ENCODE results near the gene DDAH2. TPM values are rescaled to one million over a fixed set of nuclear protein-coding genes. Genes with fewer than 3 reads are reported as not detected.
A peak's percentile ranks its signal among the peaks of the same experiment; 100 is the strongest.

Gene DDAH2
- total RNA-seq, 1 donor from 2014 or later = 266 TPM

DNA sequence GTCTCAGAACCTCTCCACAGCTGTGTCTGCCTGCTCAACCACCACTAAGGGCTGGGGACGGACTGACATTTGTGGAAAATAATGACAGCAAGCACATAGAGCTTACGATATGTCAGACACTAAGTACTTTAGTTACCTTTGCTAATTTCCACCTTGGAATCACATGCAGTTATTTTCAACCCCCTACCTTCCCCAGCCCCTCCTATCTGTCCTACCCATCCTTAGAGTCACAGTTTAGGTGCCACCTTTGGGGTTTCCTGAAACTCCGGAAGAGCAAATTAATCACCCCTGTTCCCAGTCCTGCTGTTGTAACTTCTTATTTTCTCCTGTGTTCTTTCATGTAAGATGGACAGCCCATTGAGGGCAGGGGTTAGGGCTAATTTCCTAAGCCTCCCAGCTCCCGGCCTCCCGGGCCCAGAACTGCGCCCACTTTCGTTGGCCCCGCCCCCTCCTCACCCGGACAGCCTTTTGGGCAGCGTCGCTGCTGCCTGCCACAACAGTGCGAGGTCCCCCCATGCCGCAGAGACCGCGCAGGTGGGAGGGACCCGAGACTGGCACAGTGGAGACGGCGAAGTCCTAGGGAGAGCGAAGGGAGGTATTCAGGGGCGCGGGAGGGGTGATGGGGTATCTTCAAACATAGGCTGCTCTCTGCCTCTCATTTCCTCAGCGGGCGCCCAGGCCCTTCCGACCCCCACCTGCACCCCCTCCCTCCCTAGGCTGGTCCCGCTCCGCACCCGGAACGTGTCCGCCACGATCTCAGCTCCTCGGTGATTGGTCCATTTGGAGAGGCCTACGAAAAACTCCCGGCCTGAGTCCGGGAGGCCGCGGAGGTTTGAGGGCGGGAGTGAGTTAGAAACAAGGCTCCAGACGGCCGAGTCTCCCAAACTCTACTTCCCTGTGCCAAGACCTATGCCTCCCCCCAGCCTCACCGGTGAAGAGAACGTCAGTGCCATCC lies 1.1 kb downstream of the DDAH2 start:
- TF ChIP-seq, protein P1, sequence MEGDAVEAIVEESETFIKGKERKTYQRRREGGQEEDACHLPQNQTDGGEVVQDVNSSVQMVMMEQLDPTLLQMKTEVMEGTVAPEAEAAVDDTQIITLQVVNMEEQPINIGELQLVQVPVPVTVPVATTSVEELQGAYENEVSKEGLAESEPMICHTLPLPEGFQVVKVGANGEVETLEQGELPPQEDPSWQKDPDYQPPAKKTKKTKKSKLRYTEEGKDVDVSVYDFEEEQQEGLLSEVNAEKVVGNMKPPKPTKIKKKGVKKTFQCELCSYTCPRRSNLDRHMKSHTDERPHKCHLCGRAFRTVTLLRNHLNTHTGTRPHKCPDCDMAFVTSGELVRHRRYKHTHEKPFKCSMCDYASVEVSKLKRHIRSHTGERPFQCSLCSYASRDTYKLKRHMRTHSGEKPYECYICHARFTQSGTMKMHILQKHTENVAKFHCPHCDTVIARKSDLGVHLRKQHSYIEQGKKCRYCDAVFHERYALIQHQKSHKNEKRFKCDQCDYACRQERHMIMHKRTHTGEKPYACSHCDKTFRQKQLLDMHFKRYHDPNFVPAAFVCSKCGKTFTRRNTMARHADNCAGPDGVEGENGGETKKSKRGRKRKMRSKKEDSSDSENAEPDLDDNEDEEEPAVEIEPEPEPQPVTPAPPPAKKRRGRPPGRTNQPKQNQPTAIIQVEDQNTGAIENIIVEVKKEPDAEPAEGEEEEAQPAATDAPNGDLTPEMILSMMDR (IDR thresholded peaks at IDR 0.05; ENCODE audit: partially characterized antibody, unreplicated experiment) = no peak
- H3K27me3 Mint-ChIP-seq (ENCODE audit: unreplicated experiment) = peaks cover 17% of the 10 kb centered on the region
- H3K9me3 Mint-ChIP-seq (ENCODE audit: unreplicated experiment) = peaks cover 12% of the 10 kb centered on the region
- H3K4me3 Mint-ChIP-seq (ENCODE audit: unreplicated experiment) = peak overlapping the region; percentile 98
- peak overlapping the region; percentile 28 for H3K27ac Mint-ChIP-seq (ENCODE audit: unreplicated experiment)
- peaks cover 6% of the 10 kb centered on the region for H3K4me1 Mint-ChIP-seq (ENCODE audit: low read depth, unreplicated experiment)
- DNase-seq = no peak
- H3K36me3 Mint-ChIP-seq (ENCODE audit: unreplicated experiment) = peaks cover 14% of the 10 kb centered on the region

DNA sequence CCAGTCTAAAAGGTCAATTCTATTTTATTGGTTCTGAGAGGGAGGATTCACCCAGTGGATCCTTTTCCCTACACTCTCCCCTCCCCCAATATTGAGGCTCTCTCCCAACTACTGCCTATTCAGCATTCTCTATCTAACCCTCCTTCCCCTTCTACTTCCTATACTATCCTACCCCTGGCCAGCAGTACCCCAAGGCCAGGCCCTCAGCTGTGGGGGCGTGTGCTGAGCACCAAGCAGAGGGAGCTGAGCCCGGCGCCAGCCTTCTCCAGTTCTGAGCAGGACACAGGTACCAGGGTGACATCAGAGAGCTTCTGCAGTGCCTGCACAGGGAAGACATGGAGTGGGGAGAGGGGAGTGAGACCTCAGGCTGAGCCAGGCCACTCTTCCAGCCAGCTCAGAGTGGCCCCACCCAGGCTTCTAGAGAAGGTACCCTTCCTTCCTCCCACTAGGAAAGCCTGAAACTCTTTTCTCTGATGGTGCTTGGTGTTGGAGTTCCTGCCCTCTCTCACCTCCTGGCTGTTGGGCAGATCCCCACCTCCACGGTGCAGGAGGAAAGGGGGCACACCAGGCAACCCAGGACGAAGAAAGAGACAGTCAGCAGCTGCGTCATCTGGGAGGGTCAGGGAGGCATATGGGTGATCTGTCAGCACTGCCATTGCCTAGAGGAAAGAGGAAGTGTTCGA lies 1.9 kb downstream of the DDAH2 start:
- H3K36me3 Mint-ChIP-seq (ENCODE audit: unreplicated experiment) = peaks cover 14% of the 10 kb centered on the region

DNA sequence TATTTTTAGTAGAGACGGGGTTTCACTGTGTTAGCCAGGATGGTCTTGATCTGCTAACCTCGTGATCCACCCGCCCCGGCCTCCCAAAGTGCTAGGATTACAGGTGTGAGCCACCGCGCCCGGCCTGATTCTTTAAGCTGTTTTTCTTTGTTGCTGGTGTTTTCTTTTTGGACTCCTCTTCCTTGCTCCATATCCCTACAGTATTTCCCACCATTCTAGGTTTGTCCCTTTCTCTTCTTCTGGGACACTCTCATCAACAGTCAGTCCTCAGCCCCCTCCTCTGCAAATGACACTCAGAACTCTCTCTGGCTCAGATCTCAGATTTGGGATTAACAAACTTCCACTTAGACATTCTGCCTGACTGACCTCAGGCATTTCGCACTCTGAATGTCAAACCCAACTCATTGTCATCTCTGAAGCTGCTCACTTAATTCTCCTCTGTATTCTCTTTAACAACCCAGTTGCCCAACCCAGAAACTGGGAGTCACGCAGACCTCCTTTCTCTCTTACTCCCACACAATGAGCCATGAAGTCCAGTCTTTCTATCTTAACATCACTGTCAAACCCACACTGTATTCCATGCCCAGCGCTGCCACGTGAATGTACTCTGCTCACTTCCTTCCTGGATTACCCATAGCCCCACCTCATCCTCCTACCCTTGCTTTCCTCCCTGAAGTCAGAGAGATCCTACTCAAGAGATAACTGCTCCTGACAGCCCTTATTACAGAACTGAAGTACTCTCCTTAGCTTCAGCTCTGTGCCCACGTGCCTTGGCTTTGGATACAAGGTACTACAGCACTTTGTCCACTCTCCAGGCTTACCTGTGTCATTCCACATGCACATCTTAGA lies 3.4 kb downstream of the DDAH2 start:
- no peak for DNase-seq
- TF ChIP-seq, protein P1 (IDR thresholded peaks at IDR 0.05; ENCODE audit: partially characterized antibody, unreplicated experiment) = no peak
- Mint-ChIP-seq H3K4me3 (ENCODE audit: unreplicated experiment) (no peak overlapping the region), H3K27ac (ENCODE audit: unreplicated experiment) (peak overlapping the region; percentile 69), H3K27me3 (ENCODE audit: unreplicated experiment) (peaks cover 22% of the 10 kb centered on the region), H3K4me1 (ENCODE audit: low read depth, unreplicated experiment) (peaks cover 6% of the 10 kb centered on the region), H3K9me3 (ENCODE audit: unreplicated experiment) (peaks cover 12% of the 10 kb centered on the region), H3K36me3 (ENCODE audit: unreplicated experiment) (peaks cover 14% of the 10 kb centered on the region)

More for the DNA sequence above, 1.9 kb downstream of the DDAH2 start:
- no peak overlapping the region for H3K27ac Mint-ChIP-seq (ENCODE audit: unreplicated experiment)
- TF ChIP-seq, protein P1 (IDR thresholded peaks at IDR 0.05; ENCODE audit: partially characterized antibody, unreplicated experiment) = no peak
- peaks cover 6% of the 10 kb centered on the region for H3K4me1 Mint-ChIP-seq (ENCODE audit: low read depth, unreplicated experiment)
- no peak for DNase-seq
- H3K27me3 Mint-ChIP-seq (ENCODE audit: unreplicated experiment) = peaks cover 17% of the 10 kb centered on the region
- peaks cover 12% of the 10 kb centered on the region for H3K9me3 Mint-ChIP-seq (ENCODE audit: unreplicated experiment)
- H3K4me3 Mint-ChIP-seq (ENCODE audit: unreplicated experiment) = peak overlapping the region; percentile 34

DNA sequence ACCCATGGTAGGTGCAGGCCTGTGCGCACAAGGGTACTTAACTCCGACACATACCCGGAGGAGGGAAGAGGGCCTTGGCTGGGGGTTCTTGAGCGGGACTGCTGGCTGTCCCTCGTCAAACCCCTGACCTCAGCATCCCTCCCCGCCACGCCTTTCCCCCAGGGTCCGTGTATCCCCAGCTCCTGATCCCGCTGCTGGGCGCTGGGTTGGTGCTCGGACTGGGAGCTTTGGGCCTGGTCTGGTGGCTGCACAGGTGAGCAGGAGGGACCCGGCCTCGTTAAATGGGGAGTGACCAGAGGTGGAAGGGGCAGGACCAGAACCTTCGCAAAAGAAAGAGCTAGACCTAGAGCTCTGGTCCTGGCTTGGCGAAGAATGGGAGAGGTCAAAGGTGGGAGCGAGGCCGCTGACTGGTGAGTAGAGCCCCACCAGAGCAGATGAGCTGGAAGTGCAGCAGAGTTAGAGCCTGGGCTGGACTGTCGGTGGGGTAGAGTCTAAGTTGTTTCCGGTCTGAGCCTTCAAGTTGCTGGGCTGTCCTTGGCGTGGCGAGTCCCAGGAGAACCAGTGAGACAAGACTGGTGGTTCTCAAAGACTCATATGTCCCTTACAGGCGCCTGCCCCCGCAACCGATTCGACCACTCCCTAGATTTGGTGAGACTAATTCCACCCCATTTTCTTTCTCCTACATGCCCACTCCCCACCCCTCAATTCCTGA lies 5.0 kb downstream of the DDAH2 start:
- H3K36me3 Mint-ChIP-seq (ENCODE audit: unreplicated experiment) = peaks cover 14% of the 10 kb centered on the region
- TF ChIP-seq, protein P1 (IDR thresholded peaks at IDR 0.05; ENCODE audit: partially characterized antibody, unreplicated experiment) = no peak
- DNase-seq = no peak
- H3K4me3 Mint-ChIP-seq (ENCODE audit: unreplicated experiment) = no peak overlapping the region
- no peak overlapping the region for H3K27ac Mint-ChIP-seq (ENCODE audit: unreplicated experiment)
- peaks cover 18% of the 10 kb centered on the region for H3K27me3 Mint-ChIP-seq (ENCODE audit: unreplicated experiment)
- peaks cover 16% of the 10 kb centered on the region for H3K9me3 Mint-ChIP-seq (ENCODE audit: unreplicated experiment)
- H3K4me1 Mint-ChIP-seq (ENCODE audit: low read depth, unreplicated experiment) = no peaks in the 10 kb centered on the region
